A549 (cell line): ENCODE results near the gene STK35.

Experiments used
- CHD4 ChIP-seq: fragments of 200-600 bp; sonication (generic); IDR thresholded peaks from 2 replicates; pipeline ENCODE4 v1.6.1; 2016; ENCODE audit warnings: antibody characterized with exemption, mild to moderate bottlenecking, borderline replicate concordance
- CTCF ChIP-seq: fragments of >200 bp; sonication (Bioruptor Twin); formaldehyde crosslinking; IDR thresholded peaks from 3 replicates; pipeline ENCODE4 v1.5.1; 2016
- HES2 ChIP-seq: fragments of >200 bp; sonication (Bioruptor Twin); formaldehyde crosslinking; IDR thresholded peaks from 2 replicates; pipeline ENCODE4 v1.6.1; 2016
- MAFK ChIP-seq: fragments of 450-650 bp; IDR thresholded peaks from 2 replicates; pipeline ENCODE4 v1.6.1; 2014; ENCODE audit not compliant: partially characterized antibody

- TF ChIP-seq CTCF: no peak
- no peak for TF ChIP-seq HES2
- no peak for TF ChIP-seq CHD4
- no peak for TF ChIP-seq MAFK
Observed at GRCh38 chr20:2179949-2180348, 78.3 kb downstream of the STK35 start.
